GM12878 (cell line): ENCODE results near the gene EYA2. TPM values are rescaled to one million over a fixed set of nuclear protein-coding genes. Genes with fewer than 3 reads are reported as not detected.

Experiments used
- ATAC-seq: fragments of 200-7000 bp; cut with Tn5 transposase; 3 replicates; pipeline ENCODE4 v1.9.1; 2020; ENCODE audit warnings: mild to moderate bottlenecking, moderate library complexity
- BruUV-seq: library from RNA; stranded (reverse); fragments of 400-500 nt; replicated peaks from 2 replicates; lab custom pipeline; 2021; lab: Mats Ljungman, UMichigan
- CTCF ChIA-PET: fragments of 300-600 bp; sonication (Branson Sonifier 250); formaldehyde crosslinking; extraction: SDS; loops from one replicate; lab custom pipeline; 2021; ENCODE audit warnings: inconsistent platforms; lab: Yijun Ruan, JAX
- POLR2A ChIA-PET: fragments of 350-600 bp; formaldehyde crosslinking; extraction: SDS; loops from one replicate; lab custom pipeline; 2021; ENCODE audit warnings: inconsistent platforms; lab: Charles Lee
- RAD21 ChIA-PET: fragments of 300-600 bp; sonication (Branson Sonifier 250); formaldehyde crosslinking; loops from one replicate; lab custom pipeline; 2023; ENCODE audit warnings: antibody characterized with exemption; ENCODE audit not compliant: unreplicated experiment; lab: Charles Lee
- SMC1A ChIA-PET: fragments of 300-600 bp; sonication (Branson Sonifier 250); formaldehyde crosslinking; loops from one replicate; lab custom pipeline; 2023; ENCODE audit not compliant: unreplicated experiment, uncharacterized antibody; lab: Charles Lee
- DNase-seq: peaks from one replicate; pipeline ENCODE4 v3.0.0-alpha.2; 2011; ENCODE audit warnings: low read depth, low spot score
- FAIRE-seq: peaks from 3 replicates; lab custom pipeline; 2011; peaks lifted over from hg19 to GRCh38; lab: Jason Lieb, UNC
- H2AFZ ChIP-seq: 2 replicates; pipeline ENCODE4 v1.6.0; 2011; ENCODE audit warnings: low read depth, low read length, control low read depth; ENCODE audit not compliant: control insufficient read depth
- H3K27ac ChIP-seq: 2 replicates; pipeline ENCODE4 v1.5.1; 2011; ENCODE audit warnings: control low read depth; ENCODE audit not compliant: control insufficient read depth, insufficient read depth
- H3K27me3 ChIP-seq, 2 experiments: replicated peaks in 1 of 2; 2 replicates each; pipeline versions ENCODE4 v1.6.0 to v1.6.1; 2011; ENCODE audit warnings: low read length in 1 of 2; ENCODE audit not compliant: control insufficient read depth in 2 of 2, insufficient read depth in 2 of 2
- H3K36me3 ChIP-seq, 2 experiments: 2 replicates each; pipeline ENCODE4 v1.5.1; 2011; ENCODE audit warnings: low read length in 1 of 2; ENCODE audit not compliant: control insufficient read depth in 2 of 2, insufficient read depth in 2 of 2
- H3K4me1 ChIP-seq: 2 replicates; pipeline ENCODE4 v1.6.1; 2011; ENCODE audit warnings: mild to moderate bottlenecking, low read length, moderate library complexity, mixed read lengths; ENCODE audit not compliant: control insufficient read depth, insufficient read depth
- H3K4me2 ChIP-seq: 2 replicates; pipeline ENCODE4 v1.6.0; 2011; ENCODE audit warnings: control low read depth; ENCODE audit not compliant: control insufficient read depth, insufficient read depth
- H3K4me3 ChIP-seq: fragments of 200-600 bp; sonication (generic); 2 replicates; pipeline ENCODE4 v1.5.1; 2016
- H3K79me2 ChIP-seq: 2 replicates; pipeline ENCODE4 v1.6.0; 2011; ENCODE audit warnings: low read length; ENCODE audit not compliant: control insufficient read depth, insufficient read depth
- H3K9ac ChIP-seq: 2 replicates; pipeline ENCODE4 v1.8.0; 2011; ENCODE audit warnings: low read length, control low read depth, mixed read lengths; ENCODE audit not compliant: control insufficient read depth, insufficient read depth
- H3K9me3 ChIP-seq: replicated peaks from 3 replicates; pipeline ENCODE4 v1.5.1; 2011; ENCODE audit warnings: mild to moderate bottlenecking, low read length; ENCODE audit not compliant: control insufficient read depth, insufficient read depth
- H4K20me1 ChIP-seq: 2 replicates; pipeline ENCODE4 v1.6.0; 2011; ENCODE audit not compliant: control insufficient read depth, insufficient read depth
- HCFC1 ChIP-seq: fragments of 150-350 bp; IDR thresholded peaks from 2 replicates; pipeline ENCODE4 v1.6.1; 2014; ENCODE audit warnings: low read length
- NFXL1 ChIP-seq: fragments of 450-650 bp; IDR thresholded peaks from 2 replicates; pipeline ENCODE4 v1.6.1; 2017; ENCODE audit warnings: antibody characterized with exemption, mild to moderate bottlenecking, borderline replicate concordance
- ZNF207 ChIP-seq: fragments of 450-650 bp; IDR thresholded peaks from 2 replicates; pipeline ENCODE4 v1.6.1; 2014; ENCODE audit warnings: antibody characterized with exemption, mild to moderate bottlenecking, borderline replicate concordance
- WGBS: methylation state at CpG from one replicate; pipeline ENCODE4 v1.1.6; 2016; ENCODE audit warnings: low lambda C conversion rate; ENCODE audit not compliant: insufficient replicate concordance, insufficient coverage; ENCODE audit errors: missing lambda C conversion rate; 5-methylcytosine and 5-hydroxymethylcytosine counted together
- in situ Hi-C: fragments of 300-500 bp; cut with MboI; formaldehyde crosslinking; loops from 9 replicates; pipeline ENCODE4 v1.14.3; 2018; ENCODE audit warnings: mixed read lengths
- intact Hi-C: fragments of 100-400 bp; cut with micrococcal nuclease; formaldehyde crosslinking; loops from one replicate; pipeline ENCODE4 v1.14.2; 2022; ENCODE audit not compliant: unreplicated experiment
- polyA plus RNA-seq, 11 experiments: library from polyadenylated mRNA; depleted of rRNA in 4 of 11; unstranded in 6 of 11; stranded (reverse) in 5 of 11; fragments of >200 nt; fragmentation: Nextera tagmentation in 4 of 11; fragmentation: Illumina TruSeq in 1 of 11; extraction: Ambion mirVana in 4 of 11; extraction: Trizol in 1 of 11; gene quantifications; 1 replicate in 1 of 11; 2 replicates in 10 of 11; pipeline versions ENCODE4 v1.2.1 to v1.2.3, GENCODE V29; 2011 to 2016; ENCODE audit warnings: inconsistent platforms in 2 of 11, missing spikeins in 2 of 11, low read depth in 1 of 11
- total RNA-seq, 4 experiments: library from RNA; depleted of rRNA in 3 of 4; stranded (reverse); fragments of >200 nt in 3 of 4; fragmentation: Illumina TruSeq in 1 of 4; extraction: Trizol in 1 of 4; gene quantifications; 2 replicates each; pipeline versions ENCODE4 v1.2.1 to v1.2.3, GENCODE V29; 2013 to 2021
- TF ChIP-seq, protein P1 (sequence below): IDR thresholded peaks from 2 replicates; pipeline ENCODE4 v1.6.1; 2012; ENCODE audit warnings: mild to moderate bottlenecking, low read depth, low read length

Gene EYA2
- total and polyA plus RNA-seq, 10 of the 15 experiments (the other 5 are each of a cell fraction or from before 2014, with no cell fraction given) = 0.20 TPM; not detected in 9

DNA sequence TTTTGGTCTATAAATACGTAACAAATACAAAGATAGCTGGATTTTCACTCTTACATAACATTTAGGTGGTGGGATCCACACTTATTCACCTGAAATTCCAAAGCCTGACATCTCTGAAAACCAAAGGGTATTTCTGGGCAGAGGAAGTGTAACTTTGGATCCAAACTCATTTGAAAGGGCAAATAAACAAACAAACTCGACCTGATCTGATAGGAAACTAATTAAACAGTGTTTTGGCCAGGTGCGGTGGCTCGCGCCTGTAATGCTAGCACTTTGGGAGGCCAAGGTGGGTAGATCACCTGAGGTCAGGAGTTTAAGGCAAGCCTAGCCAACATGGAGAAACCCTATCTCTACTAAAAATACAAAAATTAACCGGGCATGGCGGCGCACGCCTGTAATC lies 332.9 kb downstream of the EYA2 start:
- no peaks in the 10 kb centered on the region for H3K4me1 ChIP-seq
- no peak overlapping the region for H2AFZ ChIP-seq
- ChIA-PET RAD21 (interaction anchor here (1.5 kb wide), 1 partner anchor 156 kb away, joined by 4 read pairs; no protein-coding TSS in a partner anchor), CTCF (interaction anchor here (1.1 to 3.2 kb wide), 4 partner anchors 21 to 157 kb away, joined by 3 to 13 read pairs (median 4); no protein-coding TSS in a partner anchor), SMC1A (interaction anchor here (0.9 to 2.2 kb wide), 2 partner anchors 14 to 156 kb away, joined by 4 to 8 read pairs; no protein-coding TSS in a partner anchor), POLR2A (interaction anchor here (0.8 to 0.9 kb wide), 2 partner anchors 9 to 14 kb away, joined by 3 to 5 read pairs; no protein-coding TSS in a partner anchor)
- H3K9me3 ChIP-seq = no peaks in the 10 kb centered on the region
- WGBS = 88% methylated on average over 9 of the region's 9 CpGs
- H4K20me1 ChIP-seq = no peaks in the 10 kb centered on the region
- TF ChIP-seq ZNF207 (no peak), NFXL1 (peak; percentile 55; the same call in 1 of the 2 replicates)
- no peak overlapping the region for H3K27ac ChIP-seq
- no peaks in the 10 kb centered on the region for H3K79me2 ChIP-seq
- no TSS peak for BruUV-seq
- peaks cover 26 to 45% of the 10 kb centered on the region in 2 experiments for H3K36me3 ChIP-seq
- no peak overlapping the region for H3K4me2 ChIP-seq
- intact Hi-C loops = no loop called here
- no peaks in the 10 kb centered on the region for H3K27me3 ChIP-seq
- in situ Hi-C loops = no loop called here
- no peak overlapping the region for H3K9ac ChIP-seq
- no peak overlapping the region for H3K4me3 ChIP-seq
- no peak for FAIRE-seq
- no peak for DNase-seq
- no peak for ATAC-seq

DNA sequence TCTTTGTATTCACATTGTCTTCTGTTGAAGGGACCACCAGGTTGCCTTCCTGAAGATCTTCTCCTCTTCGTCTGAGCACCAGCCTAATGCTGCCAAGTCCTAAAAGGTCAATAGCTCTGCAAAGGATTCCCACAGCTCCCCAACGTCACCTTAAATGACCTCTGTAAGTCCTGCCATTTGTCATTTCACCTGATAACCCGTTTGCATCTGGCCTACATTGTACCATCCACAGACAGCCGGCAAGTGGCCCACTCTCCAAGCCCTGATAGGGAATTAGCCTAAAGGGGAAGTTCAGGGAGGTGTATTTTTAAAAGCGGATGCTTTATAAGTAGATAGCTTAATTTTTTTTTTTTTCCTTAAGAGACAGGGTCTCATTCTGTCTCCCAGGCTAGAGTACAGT lies 334.0 kb downstream of the EYA2 start:
- peaks cover 27 to 43% of the 10 kb centered on the region in 2 experiments for H3K36me3 ChIP-seq
- no peak overlapping the region for H3K27ac ChIP-seq
- FAIRE-seq (no peak), ATAC-seq (no peak), DNase-seq (no peak)
- no peak for TF ChIP-seq HCFC1
- TF ChIP-seq, protein P1, sequence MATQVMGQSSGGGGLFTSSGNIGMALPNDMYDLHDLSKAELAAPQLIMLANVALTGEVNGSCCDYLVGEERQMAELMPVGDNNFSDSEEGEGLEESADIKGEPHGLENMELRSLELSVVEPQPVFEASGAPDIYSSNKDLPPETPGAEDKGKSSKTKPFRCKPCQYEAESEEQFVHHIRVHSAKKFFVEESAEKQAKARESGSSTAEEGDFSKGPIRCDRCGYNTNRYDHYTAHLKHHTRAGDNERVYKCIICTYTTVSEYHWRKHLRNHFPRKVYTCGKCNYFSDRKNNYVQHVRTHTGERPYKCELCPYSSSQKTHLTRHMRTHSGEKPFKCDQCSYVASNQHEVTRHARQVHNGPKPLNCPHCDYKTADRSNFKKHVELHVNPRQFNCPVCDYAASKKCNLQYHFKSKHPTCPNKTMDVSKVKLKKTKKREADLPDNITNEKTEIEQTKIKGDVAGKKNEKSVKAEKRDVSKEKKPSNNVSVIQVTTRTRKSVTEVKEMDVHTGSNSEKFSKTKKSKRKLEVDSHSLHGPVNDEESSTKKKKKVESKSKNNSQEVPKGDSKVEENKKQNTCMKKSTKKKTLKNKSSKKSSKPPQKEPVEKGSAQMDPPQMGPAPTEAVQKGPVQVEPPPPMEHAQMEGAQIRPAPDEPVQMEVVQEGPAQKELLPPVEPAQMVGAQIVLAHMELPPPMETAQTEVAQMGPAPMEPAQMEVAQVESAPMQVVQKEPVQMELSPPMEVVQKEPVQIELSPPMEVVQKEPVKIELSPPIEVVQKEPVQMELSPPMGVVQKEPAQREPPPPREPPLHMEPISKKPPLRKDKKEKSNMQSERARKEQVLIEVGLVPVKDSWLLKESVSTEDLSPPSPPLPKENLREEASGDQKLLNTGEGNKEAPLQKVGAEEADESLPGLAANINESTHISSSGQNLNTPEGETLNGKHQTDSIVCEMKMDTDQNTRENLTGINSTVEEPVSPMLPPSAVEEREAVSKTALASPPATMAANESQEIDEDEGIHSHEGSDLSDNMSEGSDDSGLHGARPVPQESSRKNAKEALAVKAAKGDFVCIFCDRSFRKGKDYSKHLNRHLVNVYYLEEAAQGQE = no peak
- BruUV-seq = no TSS peak
- H3K27me3 ChIP-seq = no peaks in the 10 kb centered on the region
- no peak overlapping the region for H3K9ac ChIP-seq
- no peak overlapping the region for H3K4me3 ChIP-seq
- H3K4me1 ChIP-seq = peaks cover 5% of the 10 kb centered on the region; the same call in 1 of the 2 replicates
- 100% methylated on average over 5 of the region's 5 CpGs for WGBS
- RAD21 ChIA-PET = interaction anchor here (0.8 kb wide), 1 partner anchor 155 kb away, joined by 3 read pairs; no protein-coding TSS in a partner anchor
- no peak overlapping the region for H3K4me2 ChIP-seq
- no peaks in the 10 kb centered on the region for H3K9me3 ChIP-seq
- H3K79me2 ChIP-seq = no peaks in the 10 kb centered on the region; the same call in 1 of the 2 replicates
- POLR2A ChIA-PET = interaction anchor here (0.5 kb wide), 1 partner anchor 212 kb away, joined by 3 read pairs; no protein-coding TSS in a partner anchor
- in situ Hi-C loops = no loop called here
- SMC1A ChIA-PET = interaction anchor here (0.6 to 2.2 kb wide), 4 partner anchors 15 to 43 kb away, joined by 3 to 8 read pairs (median 3); no protein-coding TSS in a partner anchor
- no peaks in the 10 kb centered on the region for H4K20me1 ChIP-seq
- CTCF ChIA-PET = interaction anchor here (1.2 to 3.2 kb wide), 4 partner anchors 33 to 434 kb away, joined by 3 to 13 read pairs (median 3); no protein-coding TSS in a partner anchor
- intact Hi-C loops = no loop called here
- no peak overlapping the region for H2AFZ ChIP-seq
